Left lobe of liver (tissue), 2 donors: ENCODE measurements around the gene PCSK7. TPM values are rescaled to one million over a fixed set of nuclear protein-coding genes. Genes with fewer than 3 reads are reported as not detected.
A peak's percentile ranks its signal among the peaks of the same experiment; 100 is the strongest.

ENCODE experiments used
- ATAC-seq: fragments of 200-7000 bp; cut with Tn5 transposase; one replicate; pipeline ENCODE4 v1.9.1; 2020; ENCODE audit warnings: mild to moderate bottlenecking, moderate library complexity
- DNase-seq: peaks from one replicate; pipeline ENCODE4 v3.0.0-alpha.2; 2020; ENCODE audit warnings: low spot score
- total RNA-seq: library from RNA; stranded (reverse); gene quantifications from one replicate; pipeline ENCODE4 v1.2.1, GENCODE V29; 2021
- donor health status: DM: no; HTN: no; CAD: no; lungs with moderate emphysema.
- donor health status: DM: no; HTN: yes; CAD: no.

The PCSK7 gene
- total RNA-seq, 1 donor from 2014 or later = 26.5 TPM

DNA sequence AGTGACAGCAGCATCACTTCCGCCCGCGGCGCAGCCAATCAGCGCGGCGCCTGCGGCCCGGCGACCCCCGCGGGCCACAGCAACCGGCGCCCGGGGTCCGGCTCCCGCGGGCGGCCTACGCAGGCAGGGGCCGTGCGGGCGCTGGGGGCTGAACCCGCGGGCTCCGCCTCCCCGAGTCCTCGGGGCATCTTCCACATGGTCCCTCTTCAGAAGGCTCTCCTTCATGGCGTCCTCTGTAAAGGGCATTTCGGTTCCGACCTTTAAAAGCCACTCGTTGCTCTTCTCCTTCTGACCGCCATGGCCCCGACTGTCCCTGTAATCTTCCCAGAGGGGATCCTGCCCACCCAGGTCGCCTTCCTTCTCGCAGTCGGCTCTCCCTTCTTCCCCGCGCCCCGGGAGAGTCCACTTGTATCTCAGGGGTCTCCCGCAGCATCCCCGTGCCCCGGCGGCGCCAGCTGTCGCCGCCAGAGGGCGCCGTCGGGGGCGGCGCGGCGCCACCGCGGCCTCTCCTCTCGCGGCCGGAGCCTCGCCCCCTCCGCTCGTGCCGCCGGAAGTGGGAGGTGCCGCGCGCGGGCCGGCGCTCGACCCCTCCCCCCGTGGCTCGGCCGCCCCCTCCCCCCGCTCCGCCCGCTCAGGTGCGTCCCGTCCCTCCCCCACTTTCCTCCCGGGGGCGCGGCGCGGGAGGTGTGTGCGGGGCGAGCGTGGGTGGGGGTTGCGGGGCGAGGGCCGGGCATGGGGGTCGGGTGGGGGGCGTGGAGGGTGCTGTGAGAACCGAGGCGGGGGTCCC, 412 bp upstream of the PCSK7 start, which contains the start of gene RNF214:
Gene RNF214 (plus strand): TSS at position 580 of the 787 bp plus-strand sequence. CDS start 1,602 bp downstream, outside the sequence.
- DNase-seq (peak; percentile 85), ATAC-seq (peak; percentile 95)

DNA sequence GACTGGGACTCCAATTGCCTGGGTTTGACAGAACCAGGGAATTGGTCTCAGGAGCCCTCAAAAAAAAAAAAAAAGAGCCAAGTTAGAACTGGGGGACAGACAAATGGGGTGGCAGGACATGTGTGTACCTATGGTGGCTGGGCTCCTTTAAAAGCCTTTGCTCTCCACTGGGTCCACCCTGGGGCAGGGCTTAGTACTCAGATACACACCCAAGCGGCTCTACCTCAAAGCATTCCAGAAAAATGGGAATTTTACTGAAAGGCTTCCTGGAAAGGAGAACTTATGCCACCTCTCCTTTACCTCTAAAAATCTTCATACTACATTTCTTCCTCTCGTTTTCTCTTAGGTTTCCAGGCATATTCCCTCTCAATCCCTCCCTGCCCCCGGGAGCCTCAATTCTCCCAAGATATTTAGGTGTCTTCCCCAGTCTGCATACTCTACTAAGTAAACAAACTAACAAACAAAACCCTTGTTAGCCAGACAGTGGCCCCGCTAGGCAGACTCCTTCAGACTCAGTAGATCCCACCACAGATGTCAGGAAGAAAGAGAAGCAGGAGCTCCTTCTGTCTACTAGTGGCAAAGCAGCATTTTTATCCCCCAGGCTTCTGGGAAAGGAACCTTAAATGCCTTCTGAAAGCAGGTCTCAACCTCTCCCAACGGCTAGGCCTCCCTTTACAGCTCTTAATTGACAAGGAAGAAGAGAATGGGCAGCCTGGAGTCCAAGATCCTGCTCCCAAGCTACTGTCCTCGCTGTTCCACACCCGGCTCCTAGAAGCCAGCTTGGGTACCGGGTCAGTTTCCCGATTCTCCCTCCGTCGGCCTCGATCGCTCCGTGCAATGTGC, 653 bp downstream of the PCSK7 start:
- DNase-seq = no peak
- no peak for ATAC-seq

DNA sequence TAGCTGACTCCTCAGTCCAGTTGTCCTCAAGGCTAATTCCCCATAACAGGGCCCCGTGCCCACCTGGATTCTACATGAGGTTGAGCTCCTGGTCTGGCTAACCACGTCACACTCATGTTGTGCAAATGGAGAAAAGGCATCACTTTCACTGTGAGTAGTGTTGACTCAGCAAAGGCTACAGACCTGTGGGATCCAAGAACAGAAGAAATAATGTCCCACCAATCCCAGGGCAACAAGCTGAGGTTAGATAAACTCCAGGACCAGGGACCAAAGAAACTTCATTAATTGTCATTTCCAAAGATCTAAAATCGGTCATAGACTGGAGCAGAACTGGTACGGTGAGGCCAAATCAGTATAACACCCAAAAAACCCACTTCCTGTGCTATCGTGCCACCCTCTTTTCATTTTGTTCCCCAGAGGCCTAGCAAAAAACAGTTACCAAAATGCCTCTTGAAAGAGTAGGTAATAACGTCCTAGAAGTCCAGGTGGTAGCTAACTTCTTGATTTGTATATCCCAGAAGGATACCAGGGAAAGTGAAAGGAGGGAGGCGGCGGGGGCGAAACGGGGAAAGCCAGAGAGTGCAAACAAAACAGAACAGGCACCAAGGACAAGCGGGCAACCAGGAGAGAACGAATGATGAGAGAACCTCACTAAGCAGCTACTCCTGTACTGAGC, 1.4 kb downstream of the PCSK7 start:
- no peak for DNase-seq
- ATAC-seq = no peak

DNA sequence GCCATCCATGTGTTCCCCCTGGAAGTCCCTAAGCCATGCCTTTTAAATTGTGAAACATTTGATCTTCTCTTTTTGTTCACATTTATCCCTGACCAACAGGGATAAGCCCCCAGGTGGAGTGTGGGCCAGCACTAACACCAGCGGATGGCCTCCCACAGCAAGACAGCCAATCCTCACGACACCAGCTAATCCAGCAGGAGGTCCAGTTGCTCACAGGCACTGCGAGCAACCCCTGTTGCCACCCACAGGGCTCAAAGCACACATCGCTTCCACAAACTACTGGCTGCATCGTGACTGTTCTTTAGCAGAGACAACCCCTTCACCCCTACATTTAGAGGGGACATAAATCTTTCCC, 2.0 kb downstream of the PCSK7 start:
- no peak for ATAC-seq
- DNase-seq = no peak

DNA sequence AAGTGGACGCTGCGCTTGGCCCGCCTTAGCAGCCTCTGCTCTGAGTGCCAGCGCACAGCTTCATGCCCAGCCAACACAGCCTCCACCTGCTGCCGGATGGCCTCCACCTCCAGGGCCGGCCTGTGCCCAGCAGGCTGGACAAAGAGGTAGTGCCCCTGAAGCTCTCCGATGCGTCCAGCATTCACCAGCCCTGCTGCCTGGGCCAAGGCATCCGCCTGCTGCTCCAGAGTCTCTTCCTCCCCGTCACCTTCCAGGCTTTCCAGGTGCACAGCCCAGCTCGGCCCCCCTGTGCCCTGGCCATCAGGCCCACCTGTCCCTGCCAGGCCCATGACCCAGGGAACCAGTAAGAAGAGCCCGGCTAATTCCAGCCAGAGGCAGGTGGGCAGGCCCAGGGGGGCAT, 2.5 kb downstream of the PCSK7 start:
- DNase-seq (no peak), ATAC-seq (no peak)

DNA sequence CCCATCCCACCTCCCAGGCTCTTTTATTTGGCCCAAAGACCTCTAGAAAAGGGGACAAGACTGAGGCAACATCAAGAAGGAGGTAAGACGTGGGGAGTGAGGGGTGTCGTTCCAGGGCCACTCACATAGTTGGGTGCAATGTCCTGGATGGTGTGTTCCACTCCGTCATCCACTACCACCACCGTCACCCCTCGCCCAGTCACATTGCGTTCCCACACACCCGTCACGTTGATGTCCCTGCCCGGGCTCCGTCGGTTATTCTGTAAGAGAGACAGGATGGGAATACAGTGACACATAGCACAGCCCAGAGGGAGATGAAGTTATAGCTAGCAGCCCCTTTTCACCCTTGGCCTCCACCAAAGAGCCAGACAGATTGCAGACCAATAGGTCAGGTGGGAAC, 3.8 kb downstream of the PCSK7 start:
- ATAC-seq (no peak), DNase-seq (no peak)

DNA sequence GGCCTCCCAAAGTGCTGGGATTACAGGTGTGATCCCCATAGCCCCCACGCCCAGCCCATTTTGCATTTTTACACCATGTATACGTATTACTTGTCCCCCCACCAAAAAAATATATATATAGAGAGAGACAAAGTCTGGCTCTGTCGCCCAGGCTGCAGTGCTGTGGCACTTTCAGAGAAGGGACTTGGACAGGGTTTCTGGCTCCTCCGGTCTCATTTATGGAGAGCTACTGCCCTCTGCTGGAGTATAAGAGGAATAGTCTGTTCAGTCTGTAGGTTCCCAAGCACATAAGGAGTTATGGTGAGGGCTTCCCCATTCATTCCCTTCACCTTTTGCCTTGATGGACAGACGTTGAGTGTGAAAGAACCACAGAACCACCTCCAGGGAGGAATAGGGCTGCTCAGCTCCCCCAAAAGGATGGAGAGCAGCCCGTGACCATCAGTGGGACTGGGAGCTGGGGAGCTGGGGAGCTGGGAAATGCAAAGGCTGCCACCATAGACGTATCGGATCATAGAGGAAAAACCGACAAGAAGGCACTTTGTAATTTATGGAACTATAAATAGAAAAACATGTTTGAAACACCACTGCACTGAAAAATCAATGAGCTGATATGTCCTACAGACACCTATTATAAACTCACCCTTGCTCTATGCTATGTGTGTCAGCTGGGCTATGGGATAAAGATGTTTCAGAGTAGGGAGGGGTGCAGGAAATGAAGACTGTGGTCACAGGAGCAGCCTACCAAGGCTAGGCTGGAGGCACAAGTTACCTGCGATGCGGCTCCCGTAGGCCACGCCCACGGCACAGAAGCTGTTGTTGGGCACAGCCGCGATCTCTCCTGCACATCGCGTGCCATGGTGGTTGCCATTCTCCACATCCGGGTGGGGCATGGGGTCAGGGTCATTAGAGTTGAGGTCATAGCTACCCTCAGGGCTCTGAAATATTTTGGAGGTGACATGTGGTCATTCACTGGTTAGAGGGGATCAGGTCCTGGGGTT, 5.2 kb downstream of the PCSK7 start:
- DNase-seq (peak; percentile 41), ATAC-seq (peak; percentile 94)

DNA sequence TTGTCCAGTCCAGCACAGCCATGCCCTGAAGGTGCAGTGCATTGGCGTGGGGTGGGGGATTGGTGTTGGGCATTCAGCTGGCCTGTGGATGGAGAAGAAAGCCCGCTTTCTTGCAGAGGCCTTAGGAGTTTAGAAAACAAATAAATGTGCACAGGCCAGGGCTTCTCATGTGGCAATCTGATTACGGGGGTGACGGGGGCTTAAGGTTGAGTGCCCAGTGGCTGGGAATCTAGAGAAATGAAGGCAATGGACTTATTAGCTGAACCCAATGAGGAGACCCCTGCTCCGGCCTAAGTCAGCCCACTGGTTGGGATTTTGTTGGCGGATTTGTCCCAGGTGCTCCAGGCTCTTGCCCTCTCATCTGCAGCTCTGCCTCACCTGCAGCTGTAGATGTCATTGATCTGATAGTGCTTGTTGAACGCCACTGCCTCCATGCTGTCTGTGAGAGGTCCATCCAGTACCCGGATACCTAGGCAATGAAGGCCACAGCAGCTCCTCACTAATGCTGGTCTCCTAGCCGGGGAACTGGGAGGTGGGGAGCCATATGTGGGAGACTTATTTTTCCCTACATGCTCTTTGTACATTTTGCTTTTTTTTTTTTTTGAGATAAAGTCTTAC, 6.2 kb downstream of the PCSK7 start:
- no peak for ATAC-seq
- peak; percentile 42 for DNase-seq

DNA sequence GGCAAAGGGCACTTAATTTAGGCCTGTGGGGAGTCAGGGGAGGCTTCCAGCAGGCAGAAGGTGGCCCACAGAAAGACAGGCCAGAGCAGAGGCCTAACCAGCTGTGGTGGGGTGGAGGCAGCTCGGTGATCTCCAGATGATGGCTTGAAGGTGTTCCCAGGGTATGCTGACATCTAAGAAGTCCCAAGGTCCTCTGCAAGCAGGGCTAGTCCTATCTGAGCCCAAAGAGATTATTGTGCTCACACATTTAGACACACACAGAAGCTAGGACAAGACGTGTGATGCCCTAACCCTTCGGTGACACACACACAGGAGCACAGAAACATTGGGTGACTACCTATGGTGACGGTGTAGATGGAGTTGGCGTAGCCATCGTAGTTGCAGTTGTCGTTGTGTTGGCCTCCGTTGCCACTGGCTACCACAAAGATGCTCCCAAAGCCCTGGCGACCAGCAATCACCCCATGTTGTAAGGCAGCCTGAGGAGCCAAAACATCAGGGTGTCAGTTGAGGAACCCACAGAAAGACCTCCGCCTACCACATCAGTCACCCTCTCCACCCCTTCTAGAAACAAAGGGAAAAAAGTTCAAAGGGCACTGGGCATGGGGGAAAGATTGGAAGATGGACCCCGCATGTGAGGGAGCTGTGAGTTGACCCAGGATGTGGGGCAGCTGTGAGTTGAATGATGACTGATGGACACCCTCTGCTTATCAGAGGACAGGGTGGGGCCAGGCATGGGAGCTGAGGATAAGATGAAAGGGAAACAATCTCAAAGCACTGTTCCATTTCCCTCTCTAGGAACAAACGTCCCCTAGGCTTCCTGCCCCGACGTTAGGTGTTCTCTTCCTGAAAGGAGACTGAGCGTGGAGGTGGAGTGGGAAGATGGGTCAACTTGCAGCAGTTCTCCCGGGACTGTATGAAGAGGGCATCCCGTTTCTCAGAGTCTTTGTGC, 7.9 kb downstream of the PCSK7 start:
- no peak for DNase-seq
- no peak for ATAC-seq

DNA sequence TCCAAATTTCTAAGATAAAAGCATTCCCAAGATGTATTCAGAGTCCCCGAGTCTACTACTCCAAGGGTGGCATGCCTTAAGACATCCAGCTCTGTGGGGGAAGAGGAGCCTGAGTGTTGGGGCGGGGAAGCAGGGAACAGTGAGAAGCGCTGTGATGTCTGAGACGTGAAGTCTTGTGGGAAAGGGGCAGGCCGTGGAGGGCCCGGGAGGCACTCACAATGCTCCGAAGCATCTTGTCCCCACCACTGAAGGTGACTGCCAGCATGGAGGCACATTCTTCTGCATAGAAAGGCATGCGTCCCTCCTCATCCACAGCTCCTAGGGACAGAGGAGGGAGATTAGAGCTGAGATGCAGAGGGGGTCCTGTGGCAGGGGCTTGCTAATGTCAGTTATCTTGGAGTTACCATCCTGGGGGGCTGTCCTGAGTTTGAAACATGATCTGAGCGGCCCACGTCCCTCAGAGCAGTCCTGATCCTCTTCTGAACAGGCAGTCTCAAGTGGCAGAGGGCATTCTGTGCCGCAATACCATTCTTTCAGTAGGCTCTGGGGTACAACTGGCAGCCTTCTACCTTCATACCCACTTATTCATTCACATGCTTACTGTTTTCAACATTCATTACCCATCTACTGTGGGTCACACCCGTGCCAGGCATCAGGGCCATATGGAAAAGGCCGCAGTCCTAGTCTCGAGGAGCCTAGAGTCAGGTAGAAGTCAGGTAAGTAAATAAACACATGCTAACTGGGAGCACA, 8.7 kb downstream of the PCSK7 start:
- DNase-seq = no peak
- ATAC-seq = no peak

DNA sequence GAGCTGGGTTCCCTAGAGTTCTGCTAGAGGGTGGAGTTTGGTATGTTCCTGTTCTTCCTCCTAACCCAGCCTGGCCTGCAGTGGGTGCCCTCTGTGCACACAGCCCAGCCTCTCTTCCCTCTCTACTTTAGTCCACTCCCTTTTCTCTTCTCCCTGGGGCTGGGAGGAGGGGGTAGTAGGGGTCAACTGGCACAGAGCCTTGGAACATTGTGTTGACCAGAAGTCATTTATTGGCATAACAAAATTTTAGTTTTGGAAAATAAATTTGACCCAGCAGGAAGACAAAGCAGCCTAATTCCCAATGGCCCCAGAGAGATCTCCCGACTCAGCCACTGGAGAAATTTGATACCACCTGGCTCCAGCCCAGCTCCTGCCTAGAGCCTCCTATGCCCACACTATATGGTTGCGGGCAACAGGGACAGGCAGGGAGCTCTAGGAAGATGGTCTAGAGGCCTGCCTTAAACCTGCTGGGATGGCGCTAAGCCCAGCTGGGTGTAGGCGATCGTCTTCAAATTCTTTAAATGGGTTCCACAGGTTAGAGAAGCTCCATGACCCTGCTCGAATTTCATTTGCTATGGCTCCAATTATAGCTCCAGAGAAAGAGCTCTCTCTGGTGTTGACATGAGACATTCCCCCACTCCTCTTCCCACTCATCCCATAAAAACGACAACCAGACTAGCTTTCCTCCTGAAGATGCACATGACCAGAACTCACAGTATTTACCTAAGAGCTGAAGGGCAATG, 9.9 kb downstream of the PCSK7 start:
- DNase-seq = no peak

DNA sequence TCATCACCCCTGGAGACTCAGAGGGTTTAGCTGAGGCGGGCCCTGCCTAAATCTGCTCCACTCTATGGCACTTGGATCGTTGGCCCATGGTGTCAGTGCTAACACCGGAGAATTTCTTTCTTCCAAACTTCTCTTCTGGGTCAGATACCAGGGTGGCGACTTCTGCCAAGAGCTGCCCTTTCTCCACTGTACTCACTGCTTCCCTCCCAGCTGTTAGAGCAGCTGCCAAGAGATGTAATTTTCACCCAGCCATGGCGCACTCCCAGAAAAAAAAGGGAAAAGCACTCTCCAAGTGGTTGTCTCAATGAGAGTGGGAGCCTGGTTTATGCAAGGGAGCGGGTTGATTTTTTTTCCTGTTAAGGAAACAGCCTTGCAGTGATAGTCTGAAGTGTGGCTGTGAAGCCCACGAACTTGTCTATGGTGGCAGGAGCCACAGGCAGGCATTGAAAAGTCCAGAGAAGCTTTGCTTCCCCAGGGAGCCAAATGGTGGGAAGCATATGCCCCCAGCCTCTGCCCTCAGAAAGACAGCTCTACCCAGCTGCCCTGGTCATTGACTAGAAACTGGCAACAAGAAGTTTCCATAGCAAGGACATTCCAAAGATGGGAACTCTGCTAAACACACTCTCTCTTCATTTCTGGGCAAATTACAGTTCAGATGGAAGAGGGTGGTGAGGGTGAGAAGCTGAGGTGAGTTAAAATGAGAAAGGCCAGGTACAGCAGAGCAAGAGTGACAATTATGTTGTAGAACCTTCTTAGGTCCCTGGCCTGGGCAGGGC, 10.7 kb downstream of the PCSK7 start:
- DNase-seq (no peak), ATAC-seq (no peak)

More for the DNA sequence above, 9.9 kb downstream of the PCSK7 start:
- peak; percentile 15 for ATAC-seq

DNA sequence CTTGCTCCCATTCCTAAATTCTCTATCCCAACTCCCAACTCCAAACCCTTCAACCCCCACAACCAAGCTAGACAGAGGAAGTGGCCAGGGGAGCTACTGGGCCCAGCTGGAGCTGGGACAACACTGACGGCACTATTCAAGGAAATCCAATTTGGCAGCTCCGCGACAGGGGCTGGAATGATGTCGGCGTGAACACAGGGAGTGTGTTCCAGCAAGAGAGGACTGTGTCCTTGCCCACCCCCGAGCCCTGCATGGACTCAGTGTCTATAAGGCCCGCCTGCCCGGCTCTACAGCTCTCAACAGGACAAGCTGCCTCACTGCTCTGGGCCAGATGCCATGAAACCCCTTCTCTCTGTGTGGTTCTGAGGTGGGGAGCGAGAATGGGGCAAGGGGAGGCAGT, 11.3 kb downstream of the PCSK7 start:
- DNase-seq (no peak), ATAC-seq (peak; percentile 16)

DNA sequence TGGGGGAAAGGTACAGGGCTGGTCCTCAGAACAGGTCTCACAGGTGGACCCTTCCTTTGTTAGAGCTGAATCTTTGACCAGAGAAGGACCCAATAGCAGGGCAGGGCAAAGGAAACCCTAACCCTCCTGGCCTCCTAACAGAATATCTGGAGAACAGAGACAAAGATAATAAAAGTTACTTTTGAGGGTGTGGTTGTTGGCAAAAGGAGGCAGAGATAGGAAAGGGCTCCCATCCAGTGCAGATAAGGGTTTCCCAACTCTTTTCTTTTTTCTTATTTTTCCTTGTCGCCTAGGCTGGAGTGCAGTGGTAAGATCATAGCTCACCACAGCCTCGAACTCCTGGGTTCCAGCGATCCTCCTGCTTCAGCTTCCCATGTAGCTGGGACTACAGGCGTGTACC, 11.9 kb downstream of the PCSK7 start:
- DNase-seq = no peak
- ATAC-seq = no peak

DNA sequence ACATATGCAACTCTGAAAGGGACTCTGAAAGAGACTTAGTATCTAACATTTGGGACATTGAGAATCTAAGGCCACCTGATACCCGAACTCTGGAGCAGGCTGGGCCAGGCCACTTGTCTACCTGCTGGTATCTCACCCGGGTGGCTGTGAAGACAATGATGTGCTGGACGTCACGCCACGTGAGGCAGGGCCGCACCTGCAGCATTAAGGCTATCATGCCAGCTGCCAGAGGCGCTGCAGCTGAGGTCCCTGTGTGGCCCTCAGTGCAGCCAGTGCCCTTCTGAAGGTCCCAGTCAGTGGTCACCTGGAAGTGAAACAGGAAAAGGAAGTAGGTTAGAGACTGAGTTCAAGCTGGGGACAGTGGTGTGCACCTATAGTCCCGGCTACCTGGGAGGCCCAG, 12.4 kb downstream of the PCSK7 start:
- ATAC-seq (no peak), DNase-seq (no peak)

DNA sequence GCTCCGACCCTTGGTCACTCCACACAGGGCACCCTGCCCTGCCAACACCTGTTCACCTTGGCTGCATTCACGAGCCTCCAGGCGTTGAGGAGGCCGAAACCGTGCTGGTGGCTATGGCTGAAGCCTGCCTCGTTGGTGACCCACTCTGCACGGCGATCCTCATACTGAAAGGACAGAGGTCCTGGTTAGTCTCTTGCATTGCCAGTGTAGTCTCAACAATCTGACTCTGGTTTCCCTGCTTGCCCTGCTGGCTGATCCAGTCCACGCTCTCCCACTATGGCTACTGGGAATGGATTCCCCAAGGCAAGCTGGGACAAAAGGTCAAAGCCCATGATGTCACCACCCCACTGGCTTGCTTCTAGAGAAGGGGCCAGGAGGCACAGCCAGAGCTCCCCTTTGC, 12.9 kb downstream of the PCSK7 start:
- DNase-seq (no peak), ATAC-seq (no peak)
